ENCODE data around the gene DCAF11.

DCAF11 gene

GRCh38 chr14:24114532-24115421 is at the start of gene DCAF11, which contains the start of gene NRL (continued):
- TF ChIP-seq RBAK (tag by site-specific recombination; IDR thresholded peaks at IDR 0.05) (no peak), ZBTB21 (tag by site-specific recombination; IDR thresholded peaks at IDR 0.05) (peak; percentile 97), ZEB2 (tag by site-specific recombination; IDR thresholded peaks at IDR 0.05) (peak; percentile 93), ZNF394 (tag by site-specific recombination; IDR thresholded peaks at IDR 0.05; ENCODE audit: borderline replicate concordance) (peak; percentile 15; the same call in 1 of the 2 replicates), TCF7L2 (IDR thresholded peaks at IDR 0.05; ENCODE audit: borderline replicate concordance, low read depth, low read length) (no peak), ZNF157 (tag by site-specific recombination; IDR thresholded peaks at IDR 0.05) (no peak), GLIS2 (tag by site-specific recombination; IDR thresholded peaks at IDR 0.05) (peak; percentile 99), ZBTB48 (tag by site-specific recombination; IDR thresholded peaks at IDR 0.05) (no peak; the same call in 1 of the 2 replicates), ZNF335 (tag by site-specific recombination; conservative IDR thresholded peaks at IDR 0.05) (peak; percentile 81), ZSCAN23 (tag by site-specific recombination; IDR thresholded peaks at IDR 0.05) (no peak), ZBTB11 (tag by site-specific recombination; conservative IDR thresholded peaks at IDR 0.05; ENCODE audit: low read depth) (no peak), YY1 (tag by site-specific recombination; IDR thresholded peaks at IDR 0.05) (no peak), TSHZ1 (tag by site-specific recombination; IDR thresholded peaks at IDR 0.05; ENCODE audit: borderline replicate concordance) (no peak; the same call in 1 of the 2 replicates), ELK4 (IDR thresholded peaks at IDR 0.05; ENCODE audit: borderline replicate concordance, low read depth, low read length) (no peak), CTCF (tag by site-specific recombination; IDR thresholded peaks at IDR 0.05) (no peak), BCL11A (tag by site-specific recombination; IDR thresholded peaks at IDR 0.05; ENCODE audit: low read depth) (no peak), ZNF791 (tag by site-specific recombination; IDR thresholded peaks at IDR 0.05) (no peak), ZNF785 (tag by site-specific recombination; IDR thresholded peaks at IDR 0.05) (peak; percentile 93), KLF8 (tag by site-specific recombination; IDR thresholded peaks at IDR 0.05) (peak; percentile 96), ZNF558 (tag by site-specific recombination; IDR thresholded peaks at IDR 0.05) (no peak), ZNF701 (tag by site-specific recombination; IDR thresholded peaks at IDR 0.05) (no peak), ZNF248 (tag by site-specific recombination; IDR thresholded peaks at IDR 0.05) (no peak), ZBTB8A (tag by site-specific recombination; IDR thresholded peaks at IDR 0.05) (peak; percentile 33), ZNF23 (tag by site-specific recombination; IDR thresholded peaks at IDR 0.05; ENCODE audit: borderline replicate concordance) (no peak), ZNF792 (tag by site-specific recombination; IDR thresholded peaks at IDR 0.05) (no peak), SP2 (tag by site-specific recombination; IDR thresholded peaks at IDR 0.05) (peak; percentile 92), ZNF16 (tag by site-specific recombination; IDR thresholded peaks at IDR 0.05; ENCODE audit: low read depth) (no peak), ZNF292 (tag by site-specific recombination; IDR thresholded peaks at IDR 0.05; ENCODE audit: borderline replicate concordance, low read depth) (no peak), ZNF561 (tag by site-specific recombination; IDR thresholded peaks at IDR 0.05; ENCODE audit: borderline replicate concordance) (no peak)
